Nucleus accumbens (tissue), 56 donors: ENCODE data around the gene DCX.
"Not testable (repeated sequence)": the region's sequence is repeated elsewhere in the genome, so short reads cannot be mapped to it uniquely, and the experiment has no call there.

Source experiments
- DNase-seq, 56 donors: peaks; one replicate each; lab custom pipeline; 2025; lab: John Stamatoyannopoulos, UW

Gene DCX

GRCh38 chrX:111375747-111376146, 36.2 kb downstream of the DCX start:
- DNase-seq = no peak

DNA sequence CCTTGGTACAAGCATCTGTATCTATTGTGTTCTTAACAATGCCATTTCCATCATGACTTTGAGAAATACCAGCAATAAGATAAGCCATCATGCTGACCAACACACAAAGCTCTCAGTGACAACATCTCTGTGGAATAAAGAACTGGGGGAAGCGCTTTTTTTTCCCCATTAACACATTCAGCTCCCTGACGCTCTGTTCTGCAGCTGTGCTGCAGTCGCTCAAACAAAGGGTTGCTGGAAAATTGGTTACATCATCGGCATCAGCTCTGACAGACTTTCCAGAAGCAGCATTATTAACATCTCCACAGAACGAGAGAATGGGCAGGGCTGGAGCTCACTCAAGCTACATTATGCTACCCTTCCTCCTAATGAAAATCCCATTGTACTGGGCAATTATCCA, 39.9 kb downstream of the DCX start:
- peak in 3 of 56 donors; percentile 0 to 3 (median 1) for DNase-seq

DNA sequence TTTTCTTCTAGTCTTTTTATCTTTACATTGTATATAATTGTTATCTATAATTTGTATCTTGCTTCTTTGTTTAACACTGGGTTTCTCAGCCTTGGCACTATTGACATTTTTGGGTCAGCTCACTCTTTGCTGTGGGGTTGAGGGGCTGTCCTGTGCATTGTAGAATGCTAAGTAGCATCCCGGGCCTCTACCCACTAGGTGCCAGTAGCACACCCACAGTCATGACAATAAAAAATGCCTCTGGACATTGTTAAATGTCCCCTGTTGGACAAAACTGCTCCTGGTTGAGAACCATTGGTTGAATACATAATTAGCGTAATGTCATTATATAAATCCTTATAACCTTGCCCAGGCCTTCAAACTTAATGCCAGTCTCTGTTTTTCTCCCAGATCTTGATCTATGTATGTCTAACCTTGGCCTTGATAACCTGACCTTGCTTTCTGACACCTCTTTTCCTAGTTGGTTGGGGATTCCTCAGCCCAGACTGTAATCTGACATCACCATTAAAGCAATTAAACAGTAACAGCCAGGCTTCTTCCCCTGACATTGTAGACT, 46.1 kb downstream of the DCX start:
- DNase-seq = no peak

GRCh38 chrX:111363741-111364140, 48.3 kb downstream of the DCX start:
- no peak for DNase-seq

DNA sequence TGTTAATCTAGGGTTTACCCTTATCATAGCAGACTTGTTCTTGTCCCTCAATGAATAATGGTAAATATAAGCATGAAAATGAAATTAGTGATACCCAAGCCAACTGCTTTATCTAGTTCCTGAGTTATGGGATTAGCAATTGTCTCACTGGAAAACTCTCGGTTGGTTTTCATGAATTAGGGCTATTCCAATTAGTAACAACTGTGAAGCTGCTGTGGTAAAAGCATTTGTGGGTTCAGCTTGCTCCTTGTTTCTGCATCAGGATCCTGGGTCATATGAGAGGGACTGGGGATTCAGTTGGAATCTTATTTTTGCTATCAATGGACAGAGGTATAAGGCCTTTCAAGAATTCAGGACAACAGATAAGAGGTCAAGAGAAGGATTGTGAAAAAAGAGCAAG, 50.2 kb downstream of the DCX start:
- DNase-seq = no peak

- no peak for DNase-seq
These were observed 51.2 kb downstream of the DCX start for GRCh38 chrX:111360839-111361238.

DNA sequence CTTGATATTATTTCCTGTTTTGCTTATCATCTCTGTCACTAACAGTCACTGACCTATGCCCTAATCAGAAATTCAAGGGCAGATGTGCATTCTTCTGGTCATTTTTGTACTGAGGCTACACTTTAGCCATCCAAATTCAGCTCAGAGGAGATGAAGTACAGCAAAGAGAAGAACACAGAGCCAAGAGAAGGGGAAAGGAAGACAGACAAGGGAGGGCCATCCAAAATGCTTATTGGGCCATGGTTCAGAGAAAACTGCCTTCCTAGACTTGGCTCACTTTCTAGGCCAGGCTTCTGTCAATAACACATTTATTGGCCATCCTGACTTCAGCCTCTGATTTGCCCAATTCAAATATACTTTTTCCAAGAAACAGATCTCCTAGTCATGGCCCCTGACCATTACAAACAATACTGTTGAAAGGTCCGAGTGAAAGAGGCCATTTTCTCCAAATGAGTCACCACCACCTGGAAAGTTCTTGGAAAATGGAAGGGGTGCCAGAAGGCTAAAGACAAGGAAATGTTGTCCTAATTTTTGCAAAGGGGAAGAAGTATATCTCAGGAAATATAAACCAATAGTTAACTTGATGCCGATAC, 56.4 kb downstream of the DCX start:
- DNase-seq = no peak

DNA sequence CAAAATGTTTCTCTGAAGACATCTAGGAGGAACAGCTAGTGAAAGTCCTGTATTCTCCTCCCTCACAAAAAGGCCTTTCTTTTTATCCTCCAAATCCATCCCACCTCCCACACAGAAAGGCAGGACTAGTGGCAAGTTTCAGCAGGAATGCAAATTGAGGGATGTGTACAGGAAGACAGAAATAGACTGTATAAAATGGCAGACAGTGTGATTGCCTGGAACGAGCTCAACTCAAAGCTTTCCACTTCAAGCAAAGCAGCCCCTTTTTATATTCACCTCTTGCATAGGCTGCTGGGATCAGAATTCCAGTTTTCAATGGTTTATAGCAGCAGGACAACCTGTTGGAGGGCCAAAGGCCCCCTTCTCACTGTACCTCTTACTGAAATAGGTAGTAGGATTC, 57.5 kb downstream of the DCX start:
- no peak for DNase-seq

- no peak for DNase-seq
These were observed 58.2 kb downstream of the DCX start for GRCh38 chrX:111353793-111354192.

- DNase-seq = peak in 1 of 56 donors; percentile 8
These were observed 59.6 kb downstream of the DCX start for GRCh38 chrX:111352424-111352823.

- DNase-seq = no peak
These were observed 62.1 kb downstream of the DCX start for GRCh38 chrX:111349934-111350333.

GRCh38 chrX:111349101-111349500, 62.9 kb downstream of the DCX start:
- DNase-seq = no peak

- DNase-seq = peak in 1 of 56 donors; percentile 0
These were observed 63.6 kb downstream of the DCX start for GRCh38 chrX:111348429-111348828.

- DNase-seq = not testable (repeated sequence)
These were observed 65.8 kb downstream of the DCX start for GRCh38 chrX:111346150-111346549.

GRCh38 chrX:111340054-111340453, 71.9 kb downstream of the DCX start:
- DNase-seq = no peak

- no peak for DNase-seq
These were observed 72.8 kb downstream of the DCX start for GRCh38 chrX:111339212-111339611.

GRCh38 chrX:111338095-111338698, 73.8 kb downstream of the DCX start:
- no peak for DNase-seq

DNA sequence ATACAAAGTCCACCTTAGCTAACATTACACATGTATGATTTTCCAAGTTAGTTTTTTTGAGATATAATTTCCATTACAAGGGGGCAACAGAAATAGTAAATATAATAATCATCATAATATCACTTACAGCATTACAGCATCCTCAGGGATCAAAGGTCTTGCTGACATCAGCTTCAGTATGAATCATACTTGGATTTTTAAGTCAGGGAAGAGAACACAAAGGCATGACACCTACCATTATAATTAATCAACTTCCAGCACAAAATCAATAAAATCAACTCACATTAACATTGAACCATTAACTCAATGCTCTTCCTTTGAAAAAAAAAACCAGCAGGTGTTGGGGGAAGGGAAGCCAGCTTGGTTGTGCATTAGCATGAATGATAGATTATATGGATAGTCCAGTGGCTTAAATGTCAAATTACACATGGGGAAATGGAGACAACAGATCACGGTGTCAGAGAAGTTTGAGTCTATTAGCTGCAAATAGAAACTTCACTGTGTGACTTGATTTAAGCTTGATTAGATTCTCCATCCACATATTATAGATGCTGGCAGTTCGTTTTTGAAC, 74.8 kb downstream of the DCX start:
- DNase-seq = no peak

DNA sequence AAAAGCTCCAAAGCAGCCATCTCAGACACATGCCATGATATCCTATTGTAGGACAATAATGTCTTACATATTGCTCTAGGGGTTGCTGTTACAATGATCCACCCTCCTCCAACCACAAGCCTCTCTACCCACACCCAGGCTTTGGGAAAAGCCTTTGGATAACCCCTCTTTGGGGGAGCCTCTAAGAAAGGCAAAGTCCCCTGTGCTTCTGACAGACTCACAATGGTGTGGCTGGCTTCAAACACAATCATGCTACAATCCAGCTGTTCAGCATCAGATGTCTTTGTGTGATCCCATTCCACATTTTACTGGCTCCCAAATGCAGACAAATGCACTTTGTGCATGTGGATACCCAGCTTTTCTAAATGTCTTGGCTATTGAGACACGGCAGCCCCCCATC, 75.9 kb downstream of the DCX start:
- no peak for DNase-seq

DNA sequence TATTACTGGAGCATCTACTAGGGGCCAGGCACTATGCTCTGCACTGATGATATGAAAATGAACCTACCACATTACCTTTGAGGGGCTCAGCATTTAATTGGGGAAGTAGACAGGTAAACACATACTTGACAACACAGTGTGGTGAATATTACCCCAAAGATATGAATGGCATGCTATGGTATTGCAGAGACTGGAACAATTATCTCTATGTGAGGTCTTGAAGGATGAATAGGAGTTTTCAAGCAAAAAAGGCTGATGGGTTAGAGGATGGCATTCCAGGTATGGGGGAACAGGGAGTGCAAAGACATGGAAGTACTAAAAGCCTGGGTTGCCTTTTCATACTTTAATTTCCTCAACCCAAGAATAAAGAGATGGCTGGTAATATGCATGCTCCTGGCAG, 82.6 kb downstream of the DCX start:
- DNase-seq = no peak

DNA sequence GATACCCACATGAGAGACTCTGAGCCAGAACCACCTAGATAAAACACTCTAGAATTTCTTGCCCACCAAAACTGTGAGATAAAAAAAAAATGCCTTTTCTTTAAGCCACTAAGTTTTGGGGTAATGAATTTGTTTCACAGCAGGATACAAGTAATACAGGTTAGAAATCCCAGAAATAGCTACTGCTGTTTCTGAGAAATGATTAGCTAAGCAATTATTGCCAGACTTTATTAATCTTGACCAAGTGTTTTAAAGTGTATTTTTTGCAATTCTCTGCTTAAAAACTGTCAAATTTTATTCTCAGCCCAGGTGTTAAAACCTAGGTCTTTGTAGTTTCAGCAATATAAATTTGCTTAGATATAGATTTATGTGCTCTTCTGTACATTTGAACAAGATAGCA, 83.1 kb downstream of the DCX start:
- no peak for DNase-seq

DNA sequence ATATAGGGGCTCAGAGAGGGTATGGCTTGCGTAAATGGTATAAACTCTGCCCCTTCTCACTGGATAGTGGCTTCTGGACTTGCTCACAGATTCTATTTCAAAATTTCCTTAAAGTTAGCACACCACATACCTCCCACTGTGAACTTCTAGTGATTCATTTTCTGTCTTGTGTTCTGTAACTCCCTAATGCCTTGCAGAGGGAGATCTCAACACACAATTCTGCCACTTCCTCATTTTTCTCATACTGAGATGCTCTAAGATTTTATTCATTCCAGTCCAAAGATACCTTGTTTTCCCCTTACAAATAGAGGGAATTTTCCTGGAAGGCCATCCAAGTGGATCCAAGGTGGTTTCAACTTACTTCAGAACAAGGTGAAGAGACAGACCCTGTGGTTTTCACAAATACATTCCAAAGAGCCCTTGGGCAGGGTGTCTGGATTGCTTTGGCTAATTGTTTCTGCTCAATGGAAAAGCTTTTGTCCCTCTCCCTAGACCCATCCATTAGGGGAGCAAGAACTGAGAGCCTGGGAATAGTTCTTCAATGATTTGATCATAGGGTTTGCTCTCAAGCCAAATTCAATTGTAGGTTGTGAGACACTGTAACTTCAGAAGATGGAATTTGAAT, 89.6 kb downstream of the DCX start:
- no peak for DNase-seq
